ENCODE data around the gene SCN4B.
"Not testable (repeated sequence)": the region's sequence is repeated elsewhere in the genome, so short reads cannot be mapped to it uniquely, and the experiment has no call there.

SCN4B gene

GRCh38 chr11:118152552-118153471, at the start of gene SCN4B:
Gene SCN4B (minus strand): TSS chr11:118152823. CDS start chr11:118152673, 150 bp downstream.
- DNase-seq (ENCODE audit: low read depth) = no peak

- no peak for DNase-seq (ENCODE audit: low read depth)
These were observed 49.3 kb upstream of the SCN4B start for GRCh38 chr11:118201966-118202365.

- no peak for DNase-seq (ENCODE audit: low read depth)
These were observed 48.5 kb upstream of the SCN4B start for GRCh38 chr11:118200901-118201680.

- no peak for DNase-seq (ENCODE audit: low read depth)
These were observed 47.9 kb upstream of the SCN4B start for GRCh38 chr11:118200497-118200896.

- DNase-seq (ENCODE audit: low read depth) = no peak
These were observed 46.5 kb upstream of the SCN4B start for GRCh38 chr11:118199135-118199534.

GRCh38 chr11:118198370-118198769, 45.7 kb upstream of the SCN4B start:
- peak; percentile 58 for DNase-seq (ENCODE audit: low read depth)

- no peak for DNase-seq (ENCODE audit: low read depth)
These were observed 42.4 kb upstream of the SCN4B start for GRCh38 chr11:118194835-118195627.

- DNase-seq (ENCODE audit: low read depth) = no peak
These were observed 41.4 kb upstream of the SCN4B start for GRCh38 chr11:118193910-118194566.

- DNase-seq (ENCODE audit: low read depth) = not testable (repeated sequence)
These were observed 40.2 kb upstream of the SCN4B start for GRCh38 chr11:118192817-118193216.

GRCh38 chr11:118190942-118191506, 38.4 kb upstream of the SCN4B start:
- not testable (repeated sequence) for DNase-seq (ENCODE audit: low read depth)

GRCh38 chr11:118186346-118187107, 33.9 kb upstream of the SCN4B start:
- DNase-seq (ENCODE audit: low read depth) = no peak

GRCh38 chr11:118184784-118185579, 32.4 kb upstream of the SCN4B start:
- DNase-seq (ENCODE audit: low read depth) = no peak

GRCh38 chr11:118183691-118184090, 31.1 kb upstream of the SCN4B start:
- not testable (repeated sequence) for DNase-seq (ENCODE audit: low read depth)

- DNase-seq (ENCODE audit: low read depth) = no peak
These were observed 27.7 kb upstream of the SCN4B start for GRCh38 chr11:118180300-118180703.

- DNase-seq (ENCODE audit: low read depth) = no peak
These were observed 24.1 kb upstream of the SCN4B start for GRCh38 chr11:118176778-118177134.

- DNase-seq (ENCODE audit: low read depth) = no peak
These were observed 23.6 kb upstream of the SCN4B start, which contains the start of gene SCN2B for GRCh38 chr11:118175993-118176777. Gene SCN2B (minus strand): TSS chr11:118176639. CDS start chr11:118176431, 208 bp downstream.

- DNase-seq (ENCODE audit: low read depth) = no peak
These were observed 22.7 kb upstream of the SCN4B start for GRCh38 chr11:118175031-118175992.
